Keratinocyte (primary cell): ENCODE results near the gene CLDN3.

Source experiments
- CTCF ChIP-seq, 3 experiments: IDR thresholded peaks in 1 of 3; conservative IDR thresholded peaks in 1 of 3; optimal IDR thresholded peaks in 1 of 3; 2 replicates in 2 of 3; 3 replicates in 1 of 3; pipeline versions ENCODE3 to v1.5.1; 2011; ENCODE audit warnings: low read length in 3 of 3, mild to moderate bottlenecking in 3 of 3, moderate library complexity in 2 of 3, control low read depth in 1 of 3, inconsistent platforms in 1 of 3; ENCODE audit not compliant: insufficient read depth in 2 of 3; ENCODE audit errors: extremely low read depth in 1 of 3
- EZH2 ChIP-seq: IDR thresholded peaks from one replicate; pipeline ENCODE4 v1.6.1; 2012; ENCODE audit warnings: inconsistent platforms, mild to moderate bottlenecking, low read length, moderate library complexity

- TF ChIP-seq CTCF (optimal IDR thresholded peaks at IDR 0.05 in 1 of 3, IDR thresholded peaks at IDR 0.05 in 1 of 3, conservative IDR thresholded peaks at IDR 0.05 in 1 of 3; ENCODE audit: extremely low read depth in 1 of 3, insufficient read depth in 2 of 3, low read length in 3 of 3) (no peak), EZH2 (no peak)
Measured at GRCh38 chr7:73740771-73741170, 29.3 kb downstream of the CLDN3 start.
